ENCODE data around the gene ABCA4.

ABCA4 gene

DNA sequence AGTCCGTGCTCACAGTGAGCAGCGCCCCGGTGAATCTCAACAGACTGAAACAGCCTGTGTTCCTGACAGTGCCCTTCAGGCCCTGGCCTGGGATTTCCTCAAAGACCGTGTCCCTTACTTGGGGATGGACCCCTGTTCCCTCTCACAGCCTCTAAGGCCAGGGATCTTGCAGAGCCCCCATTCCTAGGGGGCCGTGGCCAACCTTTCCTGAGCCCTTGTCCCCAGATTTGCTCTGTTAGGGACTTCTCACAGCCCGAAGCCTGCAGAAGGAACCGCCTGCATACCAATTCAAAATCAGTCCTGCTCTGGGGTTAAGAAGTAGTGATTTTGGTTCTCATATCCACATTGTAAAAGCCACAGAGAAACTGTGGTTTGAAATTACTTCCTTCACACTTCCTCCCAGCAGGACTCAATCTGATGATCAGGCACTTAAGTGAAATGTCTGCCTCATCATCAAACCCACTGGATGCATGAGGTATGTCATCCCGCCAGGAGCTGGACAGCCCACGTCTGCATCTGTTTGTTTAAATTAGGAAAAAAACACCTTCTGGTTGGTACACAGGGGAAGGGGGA, 14.9 kb downstream of the ABCA4 start:
- Mint-ChIP-seq H3K27ac (no peak overlapping the region), H3K27me3 (peaks cover 52 to 80% of the 10 kb centered on the region in 2 donors), H3K4me3 (no peak overlapping the region), H3K9me3 (no peaks in the 10 kb centered on the region), H3K4me1 (ENCODE audit: low read depth in 2 of 2) (peaks cover 0 to 8% of the 10 kb centered on the region in 2 donors), H3K36me3 (ENCODE audit: insufficient read depth) (no peaks in the 10 kb centered on the region)
- DNase-seq (no peak), ATAC-seq (replicated peaks) (no peak)

DNA sequence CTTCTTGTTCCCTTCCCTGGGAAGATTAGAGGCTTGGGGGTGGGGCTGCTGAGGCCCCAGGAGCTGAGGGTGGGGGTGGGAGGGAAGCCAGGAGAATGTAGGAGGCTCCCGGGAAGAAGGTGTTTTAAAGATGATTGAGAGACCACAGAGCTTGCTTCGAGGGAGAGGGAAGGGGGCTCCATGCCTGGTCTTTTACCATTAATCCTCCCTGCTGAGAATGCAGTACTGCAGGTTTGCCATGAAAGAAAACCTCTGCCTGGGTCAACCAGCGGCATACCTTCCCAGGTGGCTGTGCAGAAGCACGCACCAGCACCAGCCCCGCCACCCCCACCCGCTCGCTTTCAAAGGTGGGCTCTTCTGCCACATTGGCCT, 15.4 kb downstream of the ABCA4 start:
- no peak for ATAC-seq (replicated peaks)
- H3K27me3 Mint-ChIP-seq = peaks cover 54 to 83% of the 10 kb centered on the region in 2 donors
- no peak for DNase-seq
- no peaks in the 10 kb centered on the region for H3K36me3 Mint-ChIP-seq (ENCODE audit: insufficient read depth)
- no peaks in the 10 kb centered on the region for H3K9me3 Mint-ChIP-seq
- H3K27ac Mint-ChIP-seq = no peak overlapping the region
- peaks cover 0 to 8% of the 10 kb centered on the region in 2 donors for H3K4me1 Mint-ChIP-seq (ENCODE audit: low read depth in 2 of 2)
- no peak overlapping the region for H3K4me3 Mint-ChIP-seq

DNA sequence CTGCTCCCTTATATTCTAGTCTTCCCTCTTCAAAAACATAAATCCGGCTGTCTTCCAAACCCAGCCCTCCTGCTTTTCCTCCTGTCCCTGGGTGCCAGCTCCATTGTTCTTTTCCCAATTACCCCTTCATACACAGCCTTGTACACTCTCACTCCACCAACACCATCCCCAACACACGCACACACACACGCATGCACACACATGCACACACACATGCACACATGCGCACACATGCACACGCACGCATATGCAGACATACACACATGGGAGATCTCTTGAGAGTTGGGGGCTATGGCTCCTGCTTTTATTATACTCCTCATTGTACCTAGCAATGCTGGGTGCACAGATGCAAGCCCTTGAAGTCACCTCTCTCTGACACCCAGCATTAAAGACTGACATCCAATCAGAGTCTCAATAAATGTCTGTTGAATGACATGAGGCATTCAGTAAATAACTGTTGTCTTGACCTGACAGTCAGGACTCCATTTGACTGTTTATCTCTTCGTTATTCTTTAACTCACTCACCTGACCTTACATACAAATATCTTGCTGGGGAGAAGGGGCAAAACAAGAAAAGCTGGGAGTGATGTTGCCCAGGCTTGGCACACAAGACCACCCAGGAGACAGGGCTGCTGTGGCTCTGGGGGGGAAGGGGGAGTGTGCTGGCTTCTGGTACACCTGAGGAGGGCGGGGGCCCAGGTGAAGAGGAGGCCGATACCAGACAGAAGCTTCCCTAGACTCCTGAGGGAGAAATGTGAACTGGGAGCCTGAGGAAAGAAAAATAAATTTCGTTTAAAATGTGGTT, 16.0 kb downstream of the ABCA4 start:
- no peak overlapping the region for H3K27ac Mint-ChIP-seq
- peaks cover 60 to 88% of the 10 kb centered on the region in 2 donors for H3K27me3 Mint-ChIP-seq
- no peaks in the 10 kb centered on the region for H3K9me3 Mint-ChIP-seq
- DNase-seq (no peak), ATAC-seq (replicated peaks) (no peak)
- H3K4me1 Mint-ChIP-seq (ENCODE audit: low read depth in 2 of 2) = peaks cover 0 to 8% of the 10 kb centered on the region in 2 donors
- no peaks in the 10 kb centered on the region for H3K36me3 Mint-ChIP-seq (ENCODE audit: insufficient read depth)
- no peak overlapping the region for H3K4me3 Mint-ChIP-seq

DNA sequence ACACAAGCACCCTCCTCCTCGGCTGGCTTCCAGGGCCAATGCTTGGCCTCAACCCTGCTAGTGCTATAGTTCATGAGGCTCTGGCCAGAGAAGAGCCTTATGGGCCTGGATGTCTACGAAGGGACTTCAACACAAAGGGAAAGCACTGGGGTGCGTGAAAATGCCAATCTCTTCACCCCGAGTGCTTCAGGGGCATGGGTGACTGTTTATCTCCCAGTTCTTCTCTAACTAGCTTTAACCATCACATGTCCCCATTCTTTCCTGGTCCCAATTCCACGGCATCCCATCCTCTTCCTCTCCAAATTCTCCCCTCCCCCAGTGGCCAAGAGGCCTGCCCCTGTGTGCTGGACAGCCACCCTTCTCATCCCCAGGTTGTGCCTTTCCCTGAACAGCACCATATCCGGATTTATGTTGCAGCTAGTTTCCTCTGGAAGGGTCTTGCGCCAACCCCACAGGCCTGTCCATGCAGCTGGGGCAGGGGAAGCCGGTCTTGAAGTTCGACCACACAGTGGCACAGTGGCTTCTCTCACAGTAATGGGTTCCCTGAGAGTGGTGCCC, 16.7 kb downstream of the ABCA4 start:
- H3K9me3 Mint-ChIP-seq = no peaks in the 10 kb centered on the region
- peak overlapping the region in 1 of 2 donors; percentile 14 for H3K27ac Mint-ChIP-seq
- H3K27me3 Mint-ChIP-seq = peaks cover 61 to 85% of the 10 kb centered on the region in 2 donors
- H3K4me3 Mint-ChIP-seq = no peak overlapping the region
- ATAC-seq (replicated peaks) (no peak), DNase-seq (no peak)
- H3K36me3 Mint-ChIP-seq (ENCODE audit: insufficient read depth) = no peaks in the 10 kb centered on the region
- peaks cover 0 to 8% of the 10 kb centered on the region in 2 donors for H3K4me1 Mint-ChIP-seq (ENCODE audit: low read depth in 2 of 2)

DNA sequence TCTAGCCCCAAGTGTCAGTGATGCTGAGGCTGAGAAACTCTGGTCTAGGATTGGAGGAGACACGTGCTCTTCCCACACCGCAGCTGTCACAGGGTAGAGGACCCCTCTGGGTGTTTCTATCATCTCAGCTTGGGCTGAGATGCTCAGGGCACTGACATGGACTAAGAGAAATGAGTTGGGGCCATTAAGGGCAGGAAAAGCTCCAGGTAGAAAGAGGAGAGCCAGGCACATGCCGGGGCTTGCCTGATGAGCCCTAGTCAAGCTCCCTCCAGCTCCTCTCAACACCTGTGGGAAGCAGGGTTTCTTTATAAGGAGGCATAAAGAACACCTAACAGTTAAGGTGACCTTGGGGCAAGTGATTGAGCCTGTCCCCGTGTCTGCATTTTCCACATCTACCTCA, 17.3 kb downstream of the ABCA4 start:
- Mint-ChIP-seq H3K27ac (no peak overlapping the region), H3K4me3 (no peak overlapping the region), H3K36me3 (ENCODE audit: insufficient read depth) (no peaks in the 10 kb centered on the region), H3K9me3 (no peaks in the 10 kb centered on the region), H3K4me1 (ENCODE audit: low read depth in 2 of 2) (peaks cover 0 to 8% of the 10 kb centered on the region in 2 donors), H3K27me3 (peaks cover 61 to 83% of the 10 kb centered on the region in 2 donors)
- no peak for DNase-seq
- no peak for ATAC-seq (replicated peaks)

DNA sequence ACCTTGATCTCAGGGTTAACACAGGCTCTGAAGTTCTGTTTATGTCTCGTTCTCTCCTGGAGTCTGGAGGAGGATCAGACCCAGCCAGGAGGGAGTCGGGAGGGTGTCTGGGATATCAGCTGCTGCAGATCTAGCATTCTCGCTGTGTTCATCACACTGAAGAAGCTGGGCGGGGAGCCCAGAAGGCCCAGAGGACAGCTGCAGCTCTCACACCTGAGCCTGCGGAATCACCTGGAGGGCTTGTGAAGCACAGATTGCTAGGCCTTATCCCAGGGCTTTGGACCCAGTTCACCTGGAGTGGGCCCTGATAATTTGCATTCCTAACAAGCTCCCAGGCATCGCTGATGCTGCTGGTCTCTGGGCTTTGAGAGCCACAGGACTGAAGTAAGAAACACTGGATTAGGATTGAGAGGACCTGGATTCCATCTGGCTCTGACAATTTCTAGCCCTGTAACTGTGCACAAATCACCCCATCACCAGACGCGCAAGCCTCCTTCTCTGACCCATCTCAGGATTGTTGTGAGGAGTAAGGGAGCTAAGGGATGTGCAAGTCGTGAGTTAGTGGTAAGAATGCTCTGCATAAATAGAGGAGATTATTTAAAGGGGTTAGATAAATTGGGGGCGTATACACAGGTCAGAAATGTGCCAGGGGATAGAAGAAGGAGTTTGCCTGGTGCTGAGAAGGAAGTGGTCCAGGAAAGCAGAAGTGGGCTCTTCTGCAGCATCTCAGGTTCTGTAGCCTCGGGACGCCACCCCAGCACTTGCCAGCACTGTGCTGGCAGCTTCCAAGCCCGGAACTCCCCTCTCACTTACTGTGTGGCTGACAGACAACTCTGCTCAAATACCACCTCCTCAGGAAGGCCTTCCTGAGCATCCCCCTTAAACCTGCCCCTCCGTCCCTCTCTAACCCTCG, 19.1 kb downstream of the ABCA4 start:
- Mint-ChIP-seq H3K9me3 (no peaks in the 10 kb centered on the region), H3K27ac (no peak overlapping the region), H3K4me3 (no peak overlapping the region), H3K4me1 (ENCODE audit: low read depth in 2 of 2) (peaks cover 0 to 2% of the 10 kb centered on the region in 2 donors), H3K36me3 (ENCODE audit: insufficient read depth) (no peaks in the 10 kb centered on the region), H3K27me3 (peaks cover 43 to 72% of the 10 kb centered on the region in 2 donors)
- ATAC-seq (replicated peaks) (no peak), DNase-seq (no peak)

DNA sequence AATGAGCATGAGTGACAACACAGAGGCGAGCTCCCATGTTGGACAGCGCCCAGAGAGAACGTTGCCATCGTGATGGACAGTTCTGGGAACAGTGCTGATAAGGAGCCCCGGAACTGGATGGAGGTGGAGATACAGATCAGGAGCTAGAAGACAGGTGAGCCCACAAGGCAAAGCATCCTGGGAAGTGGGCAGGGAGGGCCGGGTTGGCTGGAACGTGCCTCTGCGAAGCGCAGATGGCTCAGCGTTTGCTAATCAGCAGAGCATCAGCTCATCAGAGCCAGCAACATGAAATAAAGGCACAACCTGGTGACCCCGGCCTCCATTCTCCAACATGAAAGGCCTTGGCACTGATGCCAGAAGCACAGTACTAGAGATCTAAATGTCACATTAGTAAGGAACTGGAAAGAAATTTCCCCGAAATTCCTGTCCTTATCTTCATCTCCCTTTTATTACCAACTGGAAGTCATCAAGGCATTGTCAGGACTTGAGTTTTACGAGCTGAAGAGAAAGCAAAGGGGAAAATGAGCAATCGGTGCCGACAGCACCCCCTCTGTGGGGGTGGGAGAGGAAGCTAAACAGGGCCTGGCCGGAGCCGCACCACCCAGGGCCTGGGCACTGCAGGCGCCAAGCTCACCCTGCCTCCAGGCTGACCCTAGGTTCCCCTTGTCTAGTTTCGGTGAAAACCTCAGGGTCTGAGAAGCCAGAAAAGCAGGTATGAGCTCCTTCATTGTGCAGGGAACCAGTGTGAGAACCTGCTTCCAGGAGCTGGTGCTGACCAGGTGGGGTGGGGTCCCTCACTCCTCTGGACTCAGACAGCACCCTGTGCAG, 19.9 kb downstream of the ABCA4 start:
- no peak overlapping the region for H3K4me3 Mint-ChIP-seq
- no peaks in the 10 kb centered on the region for H3K36me3 Mint-ChIP-seq (ENCODE audit: insufficient read depth)
- DNase-seq (no peak), ATAC-seq (replicated peaks) (no peak)
- H3K4me1 Mint-ChIP-seq (ENCODE audit: low read depth in 2 of 2) = no peaks in the 10 kb centered on the region
- H3K27me3 Mint-ChIP-seq = peaks cover 41 to 67% of the 10 kb centered on the region in 2 donors
- H3K9me3 Mint-ChIP-seq = no peaks in the 10 kb centered on the region
- H3K27ac Mint-ChIP-seq = no peak overlapping the region

DNA sequence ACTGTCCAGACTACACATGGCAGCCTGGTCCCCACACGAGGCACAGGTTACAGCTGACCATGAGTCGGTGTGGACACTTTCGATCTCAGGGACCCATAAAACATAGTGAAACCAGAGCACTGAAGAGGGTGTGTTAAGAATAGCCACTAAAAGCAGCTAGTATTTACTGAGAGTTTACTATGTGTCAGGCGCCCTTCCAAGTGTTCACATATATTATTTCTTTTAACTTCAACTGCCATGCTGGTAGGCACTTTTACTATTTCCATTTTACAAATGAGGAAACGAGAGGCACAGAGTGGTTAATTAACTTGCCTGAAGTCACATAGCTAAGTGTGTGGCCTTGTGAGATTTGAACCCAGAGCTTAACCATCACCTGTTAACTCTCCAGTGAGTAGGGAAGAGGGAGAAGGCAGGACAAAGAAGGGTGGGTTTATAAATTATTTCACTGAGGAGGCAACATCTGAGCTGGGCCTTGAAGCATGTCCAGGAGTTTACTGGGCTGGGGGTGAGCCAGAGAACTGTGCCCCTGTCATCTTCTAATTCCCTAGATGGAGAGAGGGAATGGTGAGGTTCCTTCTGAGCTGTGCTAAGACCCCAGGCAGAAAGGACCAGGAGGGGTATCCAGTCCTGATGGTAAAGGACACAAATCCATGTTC, 20.7 kb downstream of the ABCA4 start:
- no peaks in the 10 kb centered on the region for H3K36me3 Mint-ChIP-seq (ENCODE audit: insufficient read depth)
- no peak overlapping the region for H3K4me3 Mint-ChIP-seq
- H3K27me3 Mint-ChIP-seq = peaks cover 41 to 65% of the 10 kb centered on the region in 2 donors
- no peak overlapping the region for H3K27ac Mint-ChIP-seq
- DNase-seq (no peak), ATAC-seq (replicated peaks) (no peak)
- no peaks in the 10 kb centered on the region for H3K9me3 Mint-ChIP-seq
- no peaks in the 10 kb centered on the region for H3K4me1 Mint-ChIP-seq (ENCODE audit: low read depth in 2 of 2)

DNA sequence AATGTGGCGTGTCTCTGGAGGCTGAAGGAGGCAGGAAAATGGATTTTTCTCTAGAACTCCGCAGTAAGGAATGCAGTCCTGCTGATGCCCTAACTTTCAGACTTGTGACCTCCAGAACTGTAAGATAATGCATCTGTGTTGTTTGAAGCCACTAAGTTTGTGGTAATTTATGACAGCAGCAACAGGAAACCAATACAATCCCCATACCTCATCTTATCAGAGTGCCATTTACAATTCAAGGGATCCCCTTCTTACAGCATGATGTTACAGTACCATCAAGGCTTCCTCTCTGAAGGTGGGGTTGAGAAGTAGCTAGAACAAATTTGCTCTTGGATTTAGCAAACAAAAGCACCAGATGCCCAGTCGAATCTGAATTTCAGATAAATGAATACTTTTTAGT, 21.6 kb downstream of the ABCA4 start:
- H3K4me1 Mint-ChIP-seq (ENCODE audit: low read depth in 2 of 2) = no peaks in the 10 kb centered on the region
- no peak overlapping the region for H3K27ac Mint-ChIP-seq
- H3K4me3 Mint-ChIP-seq = no peak overlapping the region
- H3K36me3 Mint-ChIP-seq (ENCODE audit: insufficient read depth) = no peaks in the 10 kb centered on the region
- peaks cover 31 to 58% of the 10 kb centered on the region in 2 donors for H3K27me3 Mint-ChIP-seq
- H3K9me3 Mint-ChIP-seq = no peaks in the 10 kb centered on the region
- no peak for DNase-seq
- no peak for ATAC-seq (replicated peaks)

DNA sequence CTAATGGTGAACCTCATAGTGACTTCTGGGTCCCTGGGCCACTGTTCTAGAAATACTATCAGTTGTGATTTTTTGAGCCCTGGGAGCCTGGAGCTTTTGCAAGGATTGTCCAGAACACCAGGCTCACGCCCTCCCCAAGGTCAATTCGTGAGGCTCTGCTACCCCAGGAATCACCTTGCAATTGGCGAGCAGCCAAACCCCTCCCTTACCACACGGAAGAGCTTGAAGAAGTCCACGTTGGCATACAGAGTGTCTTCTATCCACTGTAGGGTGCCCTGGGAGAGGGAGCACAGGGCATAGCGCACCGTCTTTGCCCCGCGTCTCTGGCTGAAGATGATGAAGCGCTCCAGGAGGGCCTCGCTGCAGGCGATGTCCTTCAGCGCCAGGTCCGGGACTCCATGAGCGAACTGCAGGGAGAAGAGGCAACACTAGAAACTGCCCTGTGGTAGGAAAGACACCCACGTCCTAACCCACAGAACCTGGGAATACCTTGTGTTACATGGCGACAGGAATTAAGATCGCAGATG, 22.3 kb downstream of the ABCA4 start:
- no peaks in the 10 kb centered on the region for H3K9me3 Mint-ChIP-seq
- DNase-seq (no peak), ATAC-seq (replicated peaks) (no peak)
- H3K4me1 Mint-ChIP-seq (ENCODE audit: low read depth in 2 of 2) = no peaks in the 10 kb centered on the region
- H3K36me3 Mint-ChIP-seq (ENCODE audit: insufficient read depth) = no peaks in the 10 kb centered on the region
- no peak overlapping the region for H3K4me3 Mint-ChIP-seq
- no peak overlapping the region for H3K27ac Mint-ChIP-seq
- peaks cover 29 to 56% of the 10 kb centered on the region in 2 donors for H3K27me3 Mint-ChIP-seq

DNA sequence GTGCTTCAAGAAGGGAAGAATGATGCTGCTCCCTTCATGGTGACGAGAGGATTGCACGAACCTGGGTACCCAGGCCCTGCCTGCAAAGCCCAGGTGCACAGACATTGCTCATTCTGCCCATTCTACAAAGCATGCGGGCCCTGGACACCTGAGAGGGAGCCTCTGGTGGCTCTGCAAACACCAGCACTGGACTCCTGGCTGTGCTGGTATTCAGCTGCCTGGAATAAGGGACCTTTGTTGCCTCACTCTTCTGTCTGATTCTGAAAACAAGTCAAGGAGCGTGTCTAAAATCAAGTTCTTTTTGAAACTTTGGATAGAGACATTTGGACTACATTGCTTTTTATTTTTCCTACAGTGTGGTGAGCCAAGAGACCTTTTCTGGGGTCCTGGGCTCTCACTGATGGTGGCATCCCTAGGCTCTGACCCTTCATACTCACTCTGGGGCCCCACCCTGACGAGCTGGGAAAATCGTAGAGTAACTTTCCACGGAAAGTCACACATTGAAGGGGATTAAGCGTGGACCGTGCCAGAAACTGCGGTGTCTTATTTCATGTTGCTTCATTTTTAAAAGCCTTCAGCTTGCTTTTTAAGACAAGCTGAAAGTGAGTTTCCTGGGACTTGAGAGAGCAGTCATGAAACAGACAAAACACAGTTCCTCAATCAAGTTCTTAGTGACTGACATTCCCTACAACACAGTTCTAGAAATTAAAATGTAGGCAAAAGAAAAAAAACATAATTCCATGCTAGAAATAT, 24.0 kb downstream of the ABCA4 start:
- Mint-ChIP-seq H3K4me1 (ENCODE audit: low read depth in 2 of 2) (peaks cover 0 to 4% of the 10 kb centered on the region in 2 donors), H3K27me3 (peaks cover 12 to 46% of the 10 kb centered on the region in 2 donors), H3K4me3 (no peak overlapping the region), H3K36me3 (ENCODE audit: insufficient read depth) (no peaks in the 10 kb centered on the region), H3K27ac (no peak overlapping the region), H3K9me3 (no peaks in the 10 kb centered on the region)
- no peak for ATAC-seq (replicated peaks)
- no peak for DNase-seq
